HG03135 (cell line): ENCODE results near the gene TMEM72.

ENCODE experiments used
- ATAC-seq: cut with Tn5 transposase; IDR thresholded peaks from one replicate; pipeline ENCODE4 v1.9.1; 2021; ENCODE audit warnings: mild to moderate bottlenecking, moderate library complexity; ENCODE audit not compliant: unreplicated experiment

The TMEM72 gene

GRCh38 chr10:44977287-44978212 is 66.4 kb downstream of the TMEM72 start:
- no peak for ATAC-seq

- no peak for ATAC-seq
Measured at GRCh38 chr10:44978213-44978569, 67.1 kb downstream of the TMEM72 start.

- no peak for ATAC-seq
Measured at GRCh38 chr10:44978570-44979280, 67.6 kb downstream of the TMEM72 start, which contains the start of gene DEPP1. Gene DEPP1, minus strand, starts transcription at chr10:44978809. Its CDS starts 779 bp downstream, at chr10:44978030.

- no peak for ATAC-seq
Measured at GRCh38 chr10:44979281-44980191, 68.4 kb downstream of the TMEM72 start.

GRCh38 chr10:44980309-44981171 is 69.4 kb downstream of the TMEM72 start:
- no peak for ATAC-seq

- ATAC-seq, result no peak
Measured at GRCh38 chr10:44981172-44982113, 70.3 kb downstream of the TMEM72 start.

- ATAC-seq, result no peak
Measured at GRCh38 chr10:44982114-44982460, 71.0 kb downstream of the TMEM72 start.

GRCh38 chr10:44982496-44982895 is 71.4 kb downstream of the TMEM72 start:
- ATAC-seq, result no peak

- no peak for ATAC-seq
Measured at GRCh38 chr10:44983066-44983894, 72.1 kb downstream of the TMEM72 start.

GRCh38 chr10:44983895-44984278 is 72.8 kb downstream of the TMEM72 start:
- ATAC-seq, result no peak

GRCh38 chr10:44984671-44985101 is 73.5 kb downstream of the TMEM72 start:
- ATAC-seq, result no peak

- ATAC-seq, result no peak
Measured at GRCh38 chr10:44985175-44985681, 74.1 kb downstream of the TMEM72 start.

GRCh38 chr10:44986179-44986578 is 75.0 kb downstream of the TMEM72 start:
- no peak for ATAC-seq
